Measurements from ENCODE around the gene SEC16A.
"Not testable (repeated sequence)": the region's sequence is repeated elsewhere in the genome, so short reads cannot be mapped to it uniquely, and the experiment has no call there.

Gene SEC16A

DNA sequence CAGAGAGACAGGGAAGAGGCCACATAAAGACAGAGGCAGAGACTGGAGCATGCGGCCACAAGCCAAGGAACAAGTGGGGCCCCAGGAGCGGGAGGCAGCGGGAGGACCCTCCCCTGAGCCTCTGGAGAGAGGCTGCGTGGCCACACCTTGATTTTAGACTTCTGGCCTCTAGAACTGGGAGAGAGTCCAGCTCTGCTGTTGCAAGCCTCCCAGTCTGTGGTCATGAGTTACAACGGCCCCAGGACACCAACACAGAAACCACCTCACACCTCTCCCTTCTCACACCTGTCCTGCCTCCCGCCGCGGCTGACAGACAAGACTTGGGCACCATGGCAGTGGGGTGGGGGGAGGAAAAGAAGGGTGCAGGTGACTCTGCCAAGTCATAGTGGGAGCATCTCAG, 45.4 kb downstream of the SEC16A start:
- no peak for DNase-seq

DNA sequence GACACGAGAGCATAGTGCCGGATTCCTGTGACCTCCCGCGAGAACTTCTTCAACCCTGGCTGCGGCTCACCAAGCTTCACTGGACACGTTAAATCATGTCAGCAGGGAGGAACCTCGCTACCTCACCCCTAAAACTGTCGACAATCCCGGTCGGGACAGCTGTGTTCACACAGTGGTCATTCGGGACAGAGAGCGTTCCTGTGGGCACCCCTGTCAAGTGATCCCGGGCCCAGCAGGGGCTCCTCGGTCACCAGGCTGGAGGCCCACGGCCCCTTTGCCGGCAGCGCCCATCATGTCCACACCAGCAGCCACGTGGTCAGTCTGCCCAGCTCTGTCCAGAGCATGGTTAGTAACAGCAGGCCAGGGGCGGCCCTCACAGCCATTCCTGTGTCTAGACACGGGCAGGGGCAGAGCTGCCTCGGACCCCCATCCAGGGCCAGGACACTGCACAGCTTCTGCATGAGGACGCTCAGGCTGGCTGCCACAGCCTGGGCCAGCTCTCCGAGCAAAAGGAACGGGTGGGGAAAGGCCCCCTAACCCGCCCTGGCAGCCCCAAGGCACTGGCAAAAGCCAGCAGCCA, 46.7 kb downstream of the SEC16A start:
- DNase-seq: no peak

DNA sequence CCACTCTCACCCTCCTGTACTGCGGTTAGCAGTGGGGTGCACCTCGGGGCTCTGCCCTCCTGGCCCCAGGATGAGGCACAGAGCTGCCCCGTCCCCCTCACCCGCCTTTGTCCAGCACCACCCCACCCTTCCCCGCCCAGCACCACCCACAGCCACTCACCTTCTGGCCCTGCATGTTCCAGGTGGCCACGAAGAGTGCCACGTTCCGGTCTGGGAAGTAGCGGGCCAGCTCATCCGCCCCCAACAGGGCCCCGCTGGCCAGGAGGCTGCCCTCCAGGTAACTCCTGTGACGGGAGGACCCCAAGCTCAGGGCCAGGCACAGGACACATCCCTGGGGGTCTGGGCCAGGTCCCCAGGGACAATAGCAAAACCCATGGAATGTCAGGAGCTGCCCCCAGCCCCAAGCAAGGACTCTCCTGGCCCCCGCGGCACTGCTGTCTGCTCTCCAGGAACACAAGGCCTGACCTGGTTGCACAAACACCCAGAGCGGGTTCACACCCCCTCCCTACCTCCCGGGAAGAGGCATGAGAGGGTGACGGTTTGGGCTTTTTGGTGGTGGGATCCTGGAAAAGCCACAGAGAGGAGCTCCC, 48.2 kb downstream of the SEC16A start:
- no peak for DNase-seq

DNA sequence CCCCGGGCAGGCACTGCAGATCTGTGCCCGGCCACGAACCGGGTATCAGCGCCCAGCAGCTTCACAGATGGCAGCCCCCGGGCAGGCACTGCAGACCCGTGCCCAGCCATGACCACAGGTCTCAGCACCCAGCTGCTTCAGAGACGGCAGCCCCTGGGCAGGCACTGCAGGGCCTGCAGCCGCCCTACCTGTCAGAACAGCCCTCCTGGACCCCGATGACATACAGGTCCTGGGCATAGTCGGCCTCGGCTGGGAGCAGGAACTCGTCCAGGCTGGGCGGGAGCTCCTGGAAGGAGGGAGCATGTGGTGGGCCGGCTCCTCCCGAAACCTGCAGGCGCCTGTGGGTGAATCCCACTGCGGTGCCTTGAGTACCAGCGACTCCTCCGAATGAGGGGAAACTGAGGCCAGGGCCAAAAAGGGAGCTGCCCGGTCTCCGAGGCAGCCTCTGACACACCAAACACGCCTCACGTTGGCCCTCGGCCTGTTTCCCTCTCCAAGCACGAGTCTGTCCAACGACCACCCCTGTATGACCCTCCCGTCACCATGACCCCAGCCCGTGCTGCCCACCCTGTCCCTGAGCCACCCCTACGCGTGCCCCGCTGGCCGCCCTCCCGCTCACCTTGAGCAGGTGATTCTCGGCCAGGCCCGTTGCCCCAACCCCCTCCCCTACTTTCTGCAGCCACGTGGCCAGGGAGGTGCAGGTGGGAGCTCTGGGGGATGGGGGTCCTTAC, 48.8 kb downstream of the SEC16A start:
- DNase-seq: no peak

DNA sequence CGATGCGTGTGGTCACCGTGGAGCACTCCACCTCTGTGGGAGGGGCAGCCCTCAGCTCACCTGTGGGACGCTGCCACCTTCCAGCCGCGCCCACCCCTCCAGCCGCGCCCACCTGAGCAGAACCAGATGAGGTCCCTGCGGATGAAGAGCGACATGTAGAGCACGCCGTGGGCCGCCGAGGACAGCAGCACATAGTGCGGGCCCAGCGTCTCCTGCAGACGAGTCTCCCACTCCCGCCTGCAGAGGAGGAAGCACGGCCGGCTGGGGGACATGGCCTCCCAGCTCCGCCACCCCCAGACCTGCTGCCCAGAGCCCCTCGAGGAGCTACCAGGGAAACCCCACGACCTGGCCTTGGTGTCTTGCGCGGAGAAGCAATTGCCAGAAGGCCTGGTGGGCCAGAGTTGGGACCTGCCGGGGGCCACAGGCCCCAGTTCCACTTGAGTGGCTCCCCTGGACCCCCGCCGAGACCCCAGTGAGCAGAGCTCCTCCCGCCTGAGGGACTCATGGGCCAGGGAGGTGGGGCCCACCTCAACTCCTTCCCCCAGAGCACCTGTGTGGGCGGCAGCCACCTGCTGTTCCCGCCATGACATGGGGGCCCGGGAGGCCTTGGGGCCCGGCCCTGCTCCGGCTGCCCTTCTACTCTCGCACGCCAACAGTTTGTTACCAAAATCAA, 49.7 kb downstream of the SEC16A start:
- no peak for DNase-seq

DNA sequence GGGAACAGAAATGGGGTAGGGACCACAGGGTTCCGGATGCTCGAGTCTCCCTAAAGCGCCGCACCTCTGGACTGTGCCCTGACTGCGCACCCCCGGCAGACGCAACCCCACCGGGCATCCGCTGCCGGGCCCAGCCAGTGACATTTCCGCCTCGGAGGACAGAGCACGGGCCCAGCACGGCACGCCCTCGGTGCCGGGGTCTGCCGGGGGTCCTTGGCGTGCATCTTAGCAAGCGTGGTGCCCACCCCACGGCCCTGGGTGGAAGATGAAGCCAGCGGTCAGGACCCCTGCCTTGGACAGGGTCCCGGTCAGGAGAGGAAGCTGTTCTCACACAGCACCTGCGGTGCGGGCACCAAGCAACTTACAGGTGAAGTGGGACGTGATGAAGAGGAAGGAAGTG, 50.2 kb downstream of the SEC16A start:
- no peak for DNase-seq

DNA sequence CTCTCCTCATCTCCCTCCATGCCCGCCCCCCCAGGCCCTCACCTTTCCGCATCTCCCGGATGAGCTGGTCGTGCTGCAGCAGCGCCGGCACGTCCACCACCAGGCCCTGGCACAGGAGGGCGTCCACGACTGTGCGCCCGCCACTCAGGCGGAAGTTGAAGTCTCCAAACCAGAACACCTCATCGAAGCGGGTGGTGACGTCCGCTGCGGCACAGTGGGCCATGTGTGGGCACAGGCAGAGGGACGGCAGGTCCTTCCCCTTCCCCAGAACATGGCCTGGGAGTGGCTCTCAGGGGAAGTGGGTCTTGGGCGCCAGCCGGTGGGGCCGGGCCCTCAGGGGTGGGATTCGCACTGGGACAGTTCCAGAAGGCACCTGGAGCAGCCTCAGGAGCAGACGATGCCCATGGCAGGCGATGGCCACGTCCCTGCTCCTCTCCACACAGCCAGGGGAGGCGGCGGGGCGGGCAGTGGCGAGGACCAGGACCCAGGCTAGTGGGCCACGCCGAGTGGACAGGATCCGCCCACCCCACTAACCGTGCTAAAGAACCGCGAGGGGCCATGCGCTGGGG, 51.0 kb downstream of the SEC16A start:
- no peak for DNase-seq

DNA sequence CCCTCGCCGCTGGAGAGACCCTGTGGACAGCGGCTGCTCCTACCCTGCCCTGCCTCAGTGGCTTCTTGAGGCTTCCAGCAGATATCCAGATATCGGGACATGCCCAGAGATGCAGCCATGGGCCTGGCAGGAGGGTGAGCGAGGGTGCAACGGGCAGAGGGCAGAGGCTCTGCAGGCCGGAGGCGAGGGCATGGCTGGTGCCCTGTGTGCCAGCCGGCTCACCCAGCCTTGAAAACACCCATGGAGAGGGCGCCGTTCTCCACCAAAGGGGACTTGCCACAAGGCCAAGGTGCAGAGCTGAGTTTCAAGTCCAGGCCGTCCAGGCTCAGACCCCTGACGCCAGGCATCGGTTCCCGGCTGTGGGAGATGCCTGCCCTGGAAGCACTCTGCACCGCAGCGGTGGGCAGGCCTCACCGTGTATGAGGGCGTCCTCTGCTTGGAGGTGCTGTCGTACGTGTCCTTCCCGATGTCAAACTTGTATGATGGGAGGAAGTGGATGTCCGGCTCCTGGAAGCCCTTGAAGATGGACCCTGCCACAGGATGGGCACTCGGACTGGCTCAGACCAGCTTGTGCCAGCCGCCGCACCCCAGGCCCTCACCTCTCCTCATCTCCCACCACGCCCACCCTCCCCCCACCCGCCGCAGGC, 52.1 kb downstream of the SEC16A start:
- DNase-seq: no peak

DNA sequence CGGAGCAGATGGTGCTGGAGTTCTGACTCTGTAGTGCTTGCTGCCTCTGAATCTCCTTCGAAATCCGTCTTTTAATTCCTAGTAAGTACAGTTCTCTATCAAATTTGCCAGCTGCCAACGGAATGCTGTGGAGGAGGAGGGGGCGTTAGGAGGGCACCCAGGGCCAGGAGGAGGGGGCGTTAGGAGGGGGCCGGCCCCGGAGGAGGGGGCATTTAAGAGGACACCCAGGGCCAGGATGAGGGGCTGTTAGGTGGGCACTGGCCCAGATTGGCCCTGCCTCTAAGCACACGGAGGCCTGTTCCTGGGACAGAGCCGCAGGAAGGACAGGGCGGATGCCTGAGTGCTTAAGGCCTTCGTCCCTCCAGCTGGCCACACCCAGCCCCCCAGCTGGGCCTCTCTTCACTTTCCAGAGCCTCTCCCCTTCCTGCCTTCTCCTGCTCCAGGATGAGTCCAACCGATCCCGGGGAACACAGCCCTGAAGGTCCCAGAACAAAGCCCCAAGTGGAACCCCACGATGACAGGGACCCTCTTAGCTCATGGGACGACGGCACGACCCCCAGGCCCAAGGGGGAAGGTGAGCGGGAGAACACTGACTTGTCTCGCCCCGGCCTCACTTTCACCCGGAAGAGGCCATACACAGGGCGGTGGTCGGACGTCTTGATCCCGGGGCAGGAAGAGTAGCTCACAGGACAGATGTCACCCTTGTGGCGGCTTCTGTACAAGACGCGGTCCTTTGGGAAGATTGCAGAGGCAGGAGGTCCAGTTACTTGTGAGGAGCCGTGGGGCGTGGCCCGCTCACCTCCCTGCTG, 53.0 kb downstream of the SEC16A start:
- DNase-seq: no peak

DNA sequence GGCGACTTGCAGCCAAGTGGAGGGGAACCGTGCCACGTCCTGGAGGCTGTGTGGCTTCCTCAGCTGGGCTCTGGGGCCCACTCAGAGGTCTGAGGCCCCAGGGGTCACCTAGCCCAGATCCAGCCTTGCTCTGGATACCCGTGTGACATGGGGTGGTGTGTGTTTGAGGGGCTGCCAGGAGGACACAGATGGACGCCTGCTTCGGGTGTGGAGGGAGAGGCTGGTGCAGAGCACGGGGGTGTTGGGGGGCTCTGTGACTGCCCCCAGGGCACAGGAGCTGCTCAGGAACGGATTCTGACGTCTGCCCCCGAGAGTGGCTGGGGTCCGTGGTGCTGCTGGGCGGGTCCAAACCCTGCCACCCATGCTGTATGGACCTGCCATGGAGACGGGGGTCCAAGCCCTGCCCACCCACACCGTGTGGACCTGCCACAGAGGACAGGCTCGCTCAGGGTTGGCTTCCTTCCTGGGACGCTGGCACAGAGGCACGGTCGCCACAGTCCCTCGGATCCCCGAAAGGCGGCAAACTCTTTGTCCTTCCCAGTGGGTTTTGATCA, 53.7 kb downstream of the SEC16A start:
- DNase-seq: no peak

DNA sequence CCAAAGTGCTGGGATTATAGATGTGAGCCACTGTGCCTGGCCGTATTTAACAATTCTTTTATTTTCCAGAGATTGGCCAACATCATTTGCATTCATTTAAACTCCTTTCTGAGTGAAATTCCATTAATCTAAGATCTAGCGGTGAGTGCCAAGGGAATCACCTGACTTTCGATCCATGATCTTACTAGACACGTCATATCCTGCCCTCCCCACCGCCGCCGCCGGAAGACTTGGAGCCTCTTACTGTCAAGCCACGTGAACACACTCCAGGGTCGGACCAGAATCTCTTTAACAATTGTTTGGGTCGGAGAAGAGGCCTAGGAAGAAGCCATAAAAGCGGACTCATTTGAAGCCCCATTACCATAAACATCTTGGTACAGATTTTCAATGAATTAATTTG, 56.1 kb downstream of the SEC16A start:
- no peak for DNase-seq

DNA sequence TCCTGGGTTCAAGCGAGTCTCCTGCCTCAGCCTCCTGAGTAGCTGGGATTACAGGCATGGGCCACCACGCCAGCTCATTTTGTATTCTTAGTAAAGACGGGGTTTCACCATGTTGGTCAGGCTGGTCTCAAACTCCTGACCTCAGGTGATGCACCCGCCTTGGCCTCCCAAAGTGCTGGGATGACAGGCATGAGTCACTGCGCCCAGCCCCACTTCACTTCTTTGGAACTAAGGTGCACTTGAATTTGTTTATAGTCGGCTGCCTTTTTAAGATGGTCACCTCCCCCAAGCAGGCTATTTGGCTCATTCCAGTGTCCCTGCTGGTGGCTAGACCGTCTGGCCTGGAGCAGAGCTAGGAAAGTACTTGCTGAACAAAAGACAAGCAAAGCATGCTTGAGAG, 57.5 kb downstream of the SEC16A start:
- not testable (repeated sequence) for DNase-seq

DNA sequence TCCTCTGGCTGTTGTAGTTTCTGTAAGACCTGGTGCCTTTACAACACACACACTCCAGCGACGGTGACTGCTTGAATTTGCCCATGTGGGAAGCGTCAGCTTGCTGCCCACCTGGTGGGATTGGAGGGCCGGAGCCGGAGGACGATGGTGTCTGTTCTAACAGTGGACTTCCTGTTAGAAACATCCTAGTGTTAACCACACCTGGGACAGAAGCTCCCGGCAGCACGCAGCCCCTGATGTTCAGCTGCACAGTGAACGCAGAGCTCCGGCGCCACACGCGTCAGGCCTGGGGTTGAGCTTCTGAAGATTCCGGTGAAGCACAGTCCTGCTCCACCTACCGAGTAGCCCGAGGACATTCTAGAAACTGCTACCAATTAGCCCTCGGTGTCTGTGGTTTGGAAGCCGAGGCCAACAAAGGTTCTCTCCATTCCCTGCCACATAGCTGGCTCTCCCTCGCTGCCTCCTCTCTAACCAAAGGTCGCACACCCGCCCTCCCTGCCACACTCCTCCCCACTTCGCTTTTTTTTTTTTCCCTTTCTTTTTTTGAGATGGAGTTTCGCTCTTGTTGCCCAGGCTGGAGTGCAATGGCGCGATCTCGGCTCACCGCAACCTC, 58.0 kb downstream of the SEC16A start:
- DNase-seq: no peak

DNA sequence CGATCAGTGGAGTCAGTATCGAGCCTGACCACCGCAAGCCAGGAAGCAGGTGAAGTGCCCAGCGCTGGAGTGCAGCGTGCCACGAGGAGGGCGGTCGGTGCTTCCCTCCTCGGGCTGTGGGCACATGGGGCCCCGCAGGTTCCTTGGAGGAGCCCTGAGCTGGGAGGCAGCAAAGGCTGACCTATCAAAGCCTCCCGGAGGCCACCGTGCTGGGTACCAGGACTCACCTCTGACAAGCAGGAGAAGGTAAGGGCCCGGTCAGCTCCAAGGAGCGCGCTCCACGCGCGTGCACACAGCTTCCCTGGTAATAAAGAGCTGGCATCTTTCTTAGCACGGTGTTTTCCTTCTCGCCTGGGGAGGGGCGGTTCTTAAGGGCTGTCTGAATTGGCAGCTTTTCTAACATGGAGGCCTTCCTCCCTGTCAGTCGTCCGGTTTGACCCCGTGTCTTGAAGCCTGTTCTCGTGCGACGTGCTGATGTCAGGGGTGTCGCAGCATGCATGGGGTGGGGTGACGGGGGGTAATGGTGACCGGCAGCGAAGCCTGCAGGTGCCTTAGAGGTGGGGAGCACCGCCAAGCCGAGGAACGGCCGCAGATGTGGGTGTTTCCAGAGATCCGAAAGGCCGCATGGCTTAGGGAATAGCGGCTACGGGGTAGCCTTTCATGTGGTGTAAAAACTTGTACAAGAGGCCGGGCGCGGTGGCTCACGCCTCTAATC, 59.3 kb downstream of the SEC16A start:
- DNase-seq: no peak

DNA sequence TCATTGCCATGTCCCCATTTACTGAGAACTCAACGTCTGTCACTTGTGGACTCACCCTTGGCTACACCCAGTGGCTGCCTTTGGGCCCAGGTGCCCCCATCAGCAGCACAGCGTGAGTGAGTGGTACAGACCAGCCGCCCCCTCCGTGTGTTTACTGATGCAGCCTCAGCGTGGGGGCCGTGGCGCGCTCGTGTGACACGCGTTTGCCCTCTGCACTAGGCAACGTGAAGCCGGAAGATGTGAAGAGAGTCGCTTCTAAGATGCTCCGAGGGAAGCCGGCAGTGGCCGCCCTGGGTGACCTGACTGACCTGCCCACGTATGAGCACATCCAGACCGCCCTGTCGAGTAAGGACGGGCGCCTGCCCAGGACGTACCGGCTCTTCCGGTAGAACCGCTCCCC, 60.0 kb downstream of the SEC16A start:
- no peak for DNase-seq

DNA sequence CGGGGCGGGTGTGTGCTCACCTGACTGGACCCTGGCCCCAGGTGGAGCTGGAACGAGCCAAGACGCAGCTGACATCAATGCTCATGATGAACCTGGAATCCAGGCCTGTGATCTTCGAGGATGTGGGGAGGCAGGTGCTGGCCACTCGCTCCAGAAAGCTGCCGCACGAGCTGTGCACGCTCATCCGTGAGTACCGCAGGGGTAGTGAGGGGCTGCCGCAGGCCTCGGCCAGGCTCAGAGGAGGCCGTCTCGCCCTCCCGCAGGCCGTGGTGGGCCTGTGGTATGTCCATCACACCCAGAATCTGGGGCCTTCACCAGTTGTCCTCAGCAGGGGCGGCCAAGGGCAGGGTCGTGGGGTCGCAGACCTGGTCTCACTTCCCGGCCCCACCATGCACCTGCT, 61.0 kb downstream of the SEC16A start:
- no peak for DNase-seq

DNA sequence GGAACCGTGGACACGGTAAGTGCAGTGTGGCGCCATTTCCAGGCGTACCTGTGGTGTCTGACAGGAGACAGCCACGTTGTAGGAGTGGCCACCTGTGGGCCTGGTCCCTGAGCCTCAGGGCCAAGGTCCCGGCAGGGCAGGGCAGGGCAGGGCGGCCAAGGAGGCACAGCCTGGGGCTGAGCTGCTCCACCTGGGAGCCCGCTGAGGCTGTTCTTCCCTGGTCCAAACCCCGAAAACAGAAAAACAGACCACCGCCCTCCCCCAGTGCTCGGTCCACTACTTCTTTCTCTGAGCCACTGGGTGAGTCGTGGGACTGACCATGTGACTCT, 63.8 kb downstream of the SEC16A start:
- DNase-seq: no peak

DNA sequence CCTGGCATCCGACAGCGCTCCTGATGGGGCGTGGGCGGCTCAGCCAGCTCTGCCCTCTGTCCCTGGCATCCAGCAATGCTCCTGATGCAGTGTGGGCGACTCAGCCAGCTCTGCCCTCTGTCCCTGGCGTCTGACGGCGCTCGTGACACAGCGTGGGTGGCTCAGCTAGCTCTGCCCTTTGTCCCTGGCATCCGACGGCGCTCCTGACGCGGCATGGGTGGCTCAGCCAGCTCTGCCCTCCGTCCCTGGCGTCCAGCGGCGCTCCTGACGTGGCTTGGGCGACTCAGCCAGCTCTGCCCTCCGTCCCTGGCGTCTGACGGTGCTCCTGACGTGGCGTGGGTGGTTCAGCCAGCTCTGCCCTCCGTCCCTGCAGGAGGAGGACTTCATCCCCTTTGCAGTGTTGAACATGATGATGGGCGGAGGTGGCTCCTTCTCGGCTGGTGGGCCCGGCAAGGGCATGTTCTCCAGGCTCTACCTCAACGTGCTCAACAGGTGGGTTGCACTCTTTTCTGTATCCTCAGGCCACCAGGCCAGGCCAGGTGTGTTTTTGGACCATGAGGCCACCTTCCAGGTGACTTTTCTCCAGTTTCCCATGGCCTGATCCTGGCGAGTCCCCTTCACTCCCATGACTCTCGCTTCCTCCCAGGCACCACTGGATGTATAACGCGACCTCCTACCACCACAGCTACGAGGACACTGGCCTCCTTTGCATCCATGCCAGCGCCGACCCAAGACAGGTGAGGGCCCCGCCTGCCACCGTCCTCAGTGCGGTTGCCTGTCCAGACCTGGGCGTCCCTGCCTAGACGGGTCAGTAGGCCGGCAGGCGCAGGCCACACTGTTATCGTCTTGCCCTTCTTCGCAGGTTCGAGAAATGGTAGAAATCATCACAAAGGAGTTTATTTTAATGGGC, 64.4 kb downstream of the SEC16A start:
- no peak for DNase-seq

DNA sequence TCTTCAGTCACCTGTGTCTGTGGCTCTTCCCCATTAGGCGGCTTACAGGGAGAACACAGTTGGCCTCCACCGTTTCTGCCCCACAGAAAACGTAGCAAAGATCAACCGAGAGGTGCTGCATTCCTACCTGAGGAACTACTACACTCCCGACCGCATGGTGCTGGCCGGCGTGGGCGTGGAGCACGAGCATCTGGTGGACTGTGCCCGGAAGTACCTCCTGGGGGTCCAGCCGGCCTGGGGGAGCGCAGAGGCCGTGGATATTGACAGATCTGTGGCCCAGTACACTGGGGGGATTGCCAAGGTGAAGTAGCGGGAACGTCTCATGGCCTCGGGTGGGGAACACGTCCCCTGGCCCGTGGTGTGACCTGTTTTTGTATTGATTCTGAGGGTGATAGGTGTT, 65.9 kb downstream of the SEC16A start:
- DNase-seq: no peak

DNA sequence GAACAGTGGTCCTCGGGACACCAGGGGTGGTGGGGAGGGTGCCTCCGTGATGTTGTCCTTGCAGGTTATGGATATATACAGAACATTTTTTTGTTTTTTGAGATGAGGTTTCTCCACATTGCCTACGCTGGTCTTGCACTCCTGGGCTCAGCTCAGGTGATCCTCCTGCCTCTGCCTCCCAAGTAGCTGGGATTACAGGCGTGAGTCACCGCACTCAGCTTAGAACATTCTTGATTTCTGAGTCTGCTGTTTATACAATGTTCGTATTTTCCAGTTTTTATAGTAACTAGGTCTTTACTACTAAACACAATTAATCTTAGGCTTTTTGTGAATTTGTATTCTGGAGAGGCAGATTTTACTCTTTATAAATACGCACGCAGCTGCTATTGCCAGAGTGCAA, 66.4 kb downstream of the SEC16A start:
- DNase-seq: no peak

Data from NCI-H187 treated with DMSO at 0.1 percent for 48 hours (cell line).